Glutamatergic neuron (in vitro differentiated cells): ENCODE data around the gene MACROD2. TPM values are rescaled to one million over a fixed set of nuclear protein-coding genes. Genes with fewer than 3 reads are reported as not detected.

Experiments
- DNase-seq: peaks from one replicate; pipeline ENCODE4 v3.0.0; 2022
- H3K27ac Mint-ChIP-seq: one replicate; pipeline ENCODE4 v1.8.0; 2020; ENCODE audit warnings: mild to moderate bottlenecking, mixed read lengths, inconsistent platforms; ENCODE audit not compliant: unreplicated experiment
- H3K27me3 Mint-ChIP-seq: one replicate; pipeline ENCODE4 v1.8.0; 2020; ENCODE audit warnings: mild to moderate bottlenecking, moderate library complexity, mixed read lengths, inconsistent platforms; ENCODE audit not compliant: unreplicated experiment
- H3K36me3 Mint-ChIP-seq: one replicate; pipeline ENCODE4 v1.8.0; 2020; ENCODE audit warnings: mild to moderate bottlenecking, mixed read lengths, inconsistent platforms; ENCODE audit not compliant: unreplicated experiment
- H3K4me1 Mint-ChIP-seq: one replicate; pipeline ENCODE4 v1.8.0; 2020; ENCODE audit warnings: mild to moderate bottlenecking, low read depth, mixed read lengths, inconsistent platforms; ENCODE audit not compliant: unreplicated experiment
- H3K4me3 Mint-ChIP-seq: one replicate; pipeline ENCODE4 v1.8.0; 2020; ENCODE audit warnings: mild to moderate bottlenecking, mixed read lengths, inconsistent platforms; ENCODE audit not compliant: unreplicated experiment
- H3K9me3 Mint-ChIP-seq: one replicate; pipeline ENCODE4 v1.8.0; 2020; ENCODE audit warnings: mild to moderate bottlenecking, moderate library complexity, mixed read lengths, inconsistent platforms; ENCODE audit not compliant: unreplicated experiment
- total RNA-seq: library from RNA; stranded (reverse); fragmentation: NEBNext Ultra II Directional; extraction: Animal tissue kit (Norgen Biotek cat#: 25700); gene quantifications from one replicate; pipeline ENCODE4 v1.2.1, GENCODE V29; 2021; ENCODE audit not compliant: unreplicated experiment
- TF ChIP-seq, protein P1 (sequence below): fragments of 200-600 bp; sonication (generic); IDR thresholded peaks from one replicate; pipeline ENCODE4 v1.5.0; 2021; ENCODE audit not compliant: partially characterized antibody, unreplicated experiment

The MACROD2 gene
- total RNA-seq, 1 donor from 2014 or later, result 8.7 TPM

DNA sequence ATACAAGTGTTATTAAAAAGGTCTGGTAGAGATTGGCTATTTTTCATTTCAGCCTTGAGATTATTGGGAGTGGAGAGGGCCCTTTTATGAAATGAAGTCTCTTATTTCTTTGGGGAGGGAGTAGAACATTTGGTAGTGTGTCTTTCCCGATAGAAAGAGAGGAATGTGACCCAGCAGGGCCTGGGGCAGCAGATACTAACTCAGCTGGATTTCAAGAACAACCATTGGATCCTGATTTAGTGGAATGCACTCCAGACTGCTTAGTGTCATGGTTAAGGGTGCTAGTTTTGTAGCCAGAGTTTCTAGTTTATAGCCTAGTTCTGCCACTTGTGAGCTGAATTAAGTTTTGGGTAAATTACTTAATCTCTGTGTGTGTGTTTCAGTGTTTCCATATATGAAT lies 360.5 kb downstream of the MACROD2 start:
- no peak for DNase-seq
- Mint-ChIP-seq H3K27ac (no peak overlapping the region), H3K36me3 (no peaks in the 10 kb centered on the region), H3K4me3 (no peak overlapping the region), H3K27me3 (no peaks in the 10 kb centered on the region), H3K9me3 (no peaks in the 10 kb centered on the region), H3K4me1 (no peaks in the 10 kb centered on the region)
- TF ChIP-seq, protein P1, sequence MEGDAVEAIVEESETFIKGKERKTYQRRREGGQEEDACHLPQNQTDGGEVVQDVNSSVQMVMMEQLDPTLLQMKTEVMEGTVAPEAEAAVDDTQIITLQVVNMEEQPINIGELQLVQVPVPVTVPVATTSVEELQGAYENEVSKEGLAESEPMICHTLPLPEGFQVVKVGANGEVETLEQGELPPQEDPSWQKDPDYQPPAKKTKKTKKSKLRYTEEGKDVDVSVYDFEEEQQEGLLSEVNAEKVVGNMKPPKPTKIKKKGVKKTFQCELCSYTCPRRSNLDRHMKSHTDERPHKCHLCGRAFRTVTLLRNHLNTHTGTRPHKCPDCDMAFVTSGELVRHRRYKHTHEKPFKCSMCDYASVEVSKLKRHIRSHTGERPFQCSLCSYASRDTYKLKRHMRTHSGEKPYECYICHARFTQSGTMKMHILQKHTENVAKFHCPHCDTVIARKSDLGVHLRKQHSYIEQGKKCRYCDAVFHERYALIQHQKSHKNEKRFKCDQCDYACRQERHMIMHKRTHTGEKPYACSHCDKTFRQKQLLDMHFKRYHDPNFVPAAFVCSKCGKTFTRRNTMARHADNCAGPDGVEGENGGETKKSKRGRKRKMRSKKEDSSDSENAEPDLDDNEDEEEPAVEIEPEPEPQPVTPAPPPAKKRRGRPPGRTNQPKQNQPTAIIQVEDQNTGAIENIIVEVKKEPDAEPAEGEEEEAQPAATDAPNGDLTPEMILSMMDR, result no peak

DNA sequence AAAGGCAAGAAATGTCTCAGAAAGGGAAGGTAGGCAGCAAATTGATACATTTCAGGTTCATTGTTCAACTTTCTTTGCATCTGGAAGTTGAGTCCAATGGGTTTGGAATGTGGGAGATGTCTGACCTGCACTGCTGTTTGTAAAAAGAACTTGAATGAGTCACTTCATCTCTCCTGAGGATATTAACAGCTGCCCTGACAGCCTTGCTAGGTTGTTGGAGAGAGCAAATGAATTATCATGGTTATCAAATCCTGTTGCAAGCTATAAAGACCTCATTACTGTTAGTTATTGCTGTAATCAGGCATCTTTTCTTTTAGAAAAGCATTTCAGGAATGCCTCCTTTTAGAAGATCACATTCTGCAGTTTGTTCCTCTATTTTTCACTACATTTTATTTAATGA lies 365.1 kb downstream of the MACROD2 start:
- no peak overlapping the region for H3K27ac Mint-ChIP-seq
- H3K4me3 Mint-ChIP-seq, result no peak overlapping the region
- TF ChIP-seq, protein P1, result no peak
- no peak for DNase-seq
- peaks cover 2% of the 10 kb centered on the region for H3K27me3 Mint-ChIP-seq
- H3K9me3 Mint-ChIP-seq, result no peaks in the 10 kb centered on the region
- no peaks in the 10 kb centered on the region for H3K36me3 Mint-ChIP-seq
- no peaks in the 10 kb centered on the region for H3K4me1 Mint-ChIP-seq

DNA sequence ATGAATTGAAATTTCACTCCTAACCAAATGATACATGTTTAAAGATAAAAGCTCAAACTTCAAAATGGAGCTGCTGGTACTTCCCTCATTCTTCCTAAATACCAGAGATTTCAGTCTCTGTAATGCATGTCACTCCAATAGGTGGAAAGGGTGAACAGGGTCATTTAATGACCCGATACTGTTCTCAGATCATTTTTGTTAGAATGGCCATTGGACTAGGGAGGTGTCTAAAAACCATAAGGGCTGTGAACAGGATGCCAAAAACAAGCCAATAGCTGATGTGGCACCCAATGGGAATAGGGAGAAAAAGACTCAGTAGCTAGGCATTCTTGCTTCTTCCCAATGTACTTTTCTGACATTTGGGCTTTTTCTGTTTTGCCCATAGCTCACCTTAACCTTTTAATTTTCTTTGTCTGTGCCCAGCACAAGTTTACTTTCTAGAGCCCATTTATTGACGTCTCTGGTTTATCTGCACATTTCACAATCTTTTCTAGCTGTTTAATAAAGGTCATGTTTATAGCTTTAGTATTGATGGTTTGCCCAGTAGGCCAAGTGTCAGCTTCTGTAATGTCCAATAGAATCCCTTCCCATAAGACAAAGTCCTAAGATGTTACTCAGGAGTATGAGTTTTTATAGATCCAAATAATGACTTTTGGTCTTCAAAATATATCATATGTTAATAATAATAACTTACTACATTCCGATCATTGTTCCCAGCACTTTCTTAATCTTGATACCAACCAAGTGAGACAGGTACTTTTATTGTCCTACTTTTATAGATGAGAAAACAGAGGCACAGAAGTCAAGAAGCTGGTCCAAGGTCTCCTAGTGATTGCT lies 366.4 kb downstream of the MACROD2 start:
- TF ChIP-seq, protein P1, result no peak
- H3K4me1 Mint-ChIP-seq, result no peaks in the 10 kb centered on the region
- H3K36me3 Mint-ChIP-seq, result no peaks in the 10 kb centered on the region
- no peak overlapping the region for H3K27ac Mint-ChIP-seq
- no peak overlapping the region for H3K4me3 Mint-ChIP-seq
- DNase-seq, result no peak
- H3K27me3 Mint-ChIP-seq, result peaks cover 2% of the 10 kb centered on the region
- H3K9me3 Mint-ChIP-seq, result no peaks in the 10 kb centered on the region

DNA sequence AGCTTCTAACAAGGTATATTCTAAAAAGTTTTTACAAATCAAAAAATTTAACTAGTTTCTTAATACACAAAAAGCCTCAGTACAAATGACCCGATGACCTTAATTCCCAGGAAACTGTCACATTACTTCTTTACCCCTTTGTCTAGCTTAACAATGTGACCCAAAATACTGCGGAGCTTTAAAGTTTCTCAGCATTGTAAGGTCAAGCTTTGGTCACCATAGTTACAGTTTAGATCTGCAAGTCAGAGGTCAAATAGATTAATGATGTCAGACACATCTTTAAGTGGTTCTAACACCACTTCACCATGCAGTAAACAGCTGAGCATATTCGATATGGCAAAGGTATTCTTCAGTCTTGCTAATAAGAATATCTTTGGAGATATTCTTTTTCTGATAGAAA lies 378.9 kb downstream of the MACROD2 start:
- Mint-ChIP-seq H3K9me3 (no peaks in the 10 kb centered on the region), H3K27me3 (no peaks in the 10 kb centered on the region), H3K4me3 (no peak overlapping the region), H3K4me1 (peaks cover 11% of the 10 kb centered on the region), H3K36me3 (no peaks in the 10 kb centered on the region), H3K27ac (no peak overlapping the region)
- TF ChIP-seq, protein P1, result no peak
- DNase-seq, result no peak

DNA sequence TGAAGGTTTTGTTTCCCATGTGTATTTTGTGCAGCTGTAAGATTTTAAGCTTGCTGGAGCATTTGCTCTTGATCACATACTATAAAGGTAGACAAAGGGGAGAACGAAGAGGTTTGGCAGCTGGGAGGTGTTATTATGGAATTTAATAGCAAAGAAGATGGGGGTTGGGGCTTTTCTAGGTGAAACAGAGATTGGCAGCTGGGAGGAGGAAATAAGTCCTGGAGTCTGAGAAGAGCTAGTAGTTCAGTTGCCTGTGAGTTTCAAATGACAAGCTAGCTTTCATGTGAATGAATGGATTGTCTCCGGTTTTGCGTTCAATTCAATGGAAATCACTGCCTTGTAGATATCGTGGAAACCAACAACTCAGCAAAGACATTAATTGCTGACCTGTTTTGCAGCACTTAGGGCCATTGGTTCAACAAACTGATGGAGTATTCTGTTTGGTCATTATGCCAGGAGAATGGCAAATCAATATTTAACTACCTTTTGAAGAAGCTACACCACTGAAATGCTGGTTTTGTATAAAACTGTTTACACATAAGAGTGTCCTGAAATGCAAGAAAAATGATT lies 380.2 kb downstream of the MACROD2 start:
- H3K27ac Mint-ChIP-seq, result no peak overlapping the region
- DNase-seq, result no peak
- peaks cover 11% of the 10 kb centered on the region for H3K4me1 Mint-ChIP-seq
- TF ChIP-seq, protein P1, result no peak
- H3K27me3 Mint-ChIP-seq, result no peaks in the 10 kb centered on the region
- no peak overlapping the region for H3K4me3 Mint-ChIP-seq
- H3K36me3 Mint-ChIP-seq, result no peaks in the 10 kb centered on the region
- no peaks in the 10 kb centered on the region for H3K9me3 Mint-ChIP-seq
